Neural crest cell (in vitro differentiated cells): ENCODE results near the gene DDX51. TPM values are rescaled to one million over a fixed set of nuclear protein-coding genes. Genes with fewer than 3 reads are reported as not detected.

ENCODE experiments used
- DNase-seq: peaks from one replicate; pipeline ENCODE4 v3.0.0; 2021; ENCODE audit warnings: low read depth, mixed read lengths, low spot score
- H3K27ac Mint-ChIP-seq: one replicate; pipeline ENCODE4 v1.8.0; 2021; ENCODE audit warnings: mild to moderate bottlenecking, mixed read lengths; ENCODE audit not compliant: unreplicated experiment
- H3K27me3 Mint-ChIP-seq: 2 replicates; pipeline ENCODE4 v1.8.0; 2021; ENCODE audit warnings: low read depth, mild to moderate bottlenecking, mixed read lengths
- H3K36me3 Mint-ChIP-seq: 2 replicates; pipeline ENCODE4 v1.8.0; 2021; ENCODE audit warnings: low read depth, mild to moderate bottlenecking, mixed read lengths
- H3K4me1 Mint-ChIP-seq: 2 replicates; pipeline ENCODE4 v1.8.0; 2021; ENCODE audit warnings: mixed read lengths
- H3K4me3 Mint-ChIP-seq: one replicate; pipeline ENCODE4 v1.8.0; 2021; ENCODE audit warnings: mild to moderate bottlenecking, mixed read lengths
- H3K9me3 Mint-ChIP-seq: 2 replicates; pipeline ENCODE4 v1.8.0; 2021; ENCODE audit warnings: mixed read lengths
- CTCF ChIP-seq: fragments of 200-600 bp; sonication (generic); conservative IDR thresholded peaks from 2 replicates; pipeline ENCODE4 v1.5.0; 2021; ENCODE audit warnings: antibody characterized with exemption, mild to moderate bottlenecking
- total RNA-seq: library from RNA; stranded (reverse); gene quantifications from 2 replicates; pipeline ENCODE4 v1.2.1, GENCODE V29; 2021

DDX51 gene
- total RNA-seq, 1 donor from 2014 or later, result 33.3 TPM

DNA sequence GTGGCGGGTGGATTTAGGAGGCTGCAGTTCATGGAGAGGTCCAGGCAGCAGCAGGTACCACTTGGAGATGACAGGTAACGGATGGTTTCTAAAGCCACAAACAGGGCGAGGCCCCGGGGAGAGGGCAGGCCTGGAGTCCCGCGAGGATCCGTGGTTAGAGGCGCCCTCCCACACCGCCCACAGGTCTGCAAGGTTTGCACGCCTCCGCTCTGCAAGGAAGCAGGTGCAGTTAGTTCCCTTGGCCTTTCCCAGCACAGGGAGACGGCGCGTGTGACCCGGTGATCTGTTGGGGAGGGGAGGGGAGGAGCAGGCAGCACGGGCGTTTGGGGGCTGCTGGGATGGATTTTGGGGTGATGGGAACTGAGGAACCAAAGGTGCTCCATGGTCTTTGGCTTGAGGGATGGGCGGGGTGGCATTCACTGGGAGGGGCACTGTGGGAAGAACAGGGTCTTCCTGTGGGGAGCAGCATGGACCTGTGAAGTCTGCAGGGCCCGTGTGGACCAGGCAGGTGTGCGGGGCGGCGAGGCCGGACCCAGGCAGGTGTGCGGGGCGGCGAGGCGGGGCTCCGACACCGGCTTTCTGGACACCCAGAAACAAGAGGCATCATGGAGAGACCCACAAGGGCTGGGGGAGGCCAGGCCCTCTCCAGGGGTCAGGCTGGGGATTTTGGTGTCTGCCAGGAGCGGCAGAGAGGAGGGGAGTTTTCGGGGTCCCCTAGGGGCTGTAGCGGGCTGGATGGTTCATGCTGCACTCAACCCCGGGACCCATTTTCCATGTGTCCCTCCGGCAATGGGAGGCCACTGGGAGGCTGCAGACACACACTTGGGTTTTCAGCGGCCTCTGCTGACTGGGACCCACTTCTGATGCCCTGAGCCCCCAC, 29.3 kb upstream of the DDX51 start:
- Mint-ChIP-seq H3K27ac (no peak overlapping the region), H3K36me3 (no peaks in the 10 kb centered on the region), H3K27me3 (peaks cover 22% of the 10 kb centered on the region), H3K4me3 (no peak overlapping the region), H3K9me3 (no peaks in the 10 kb centered on the region), H3K4me1 (peaks cover 2% of the 10 kb centered on the region)
- no peak for TF ChIP-seq CTCF
- no peak for DNase-seq

- no peak for TF ChIP-seq CTCF
- no peak overlapping the region for H3K27ac Mint-ChIP-seq
- H3K27me3 Mint-ChIP-seq, result peaks cover 21% of the 10 kb centered on the region
Measured at GRCh38 chr12:132172619-132173018, 28.5 kb upstream of the DDX51 start.

GRCh38 chr12:132171968-132172521, 27.9 kb upstream of the DDX51 start:
- no peak for DNase-seq
- no peaks in the 10 kb centered on the region for H3K4me1 Mint-ChIP-seq
- no peaks in the 10 kb centered on the region for H3K36me3 Mint-ChIP-seq
- H3K9me3 Mint-ChIP-seq, result peaks cover 2% of the 10 kb centered on the region
- peaks cover 20% of the 10 kb centered on the region for H3K27me3 Mint-ChIP-seq
- no peak overlapping the region for H3K27ac Mint-ChIP-seq
- TF ChIP-seq CTCF, result no peak
- H3K4me3 Mint-ChIP-seq, result no peak overlapping the region

More at GRCh38 chr12:132172619-132173018, 28.5 kb upstream of the DDX51 start:
- Mint-ChIP-seq H3K4me1 (no peaks in the 10 kb centered on the region), H3K9me3 (no peaks in the 10 kb centered on the region), H3K4me3 (no peak overlapping the region), H3K36me3 (no peaks in the 10 kb centered on the region)
- DNase-seq, result no peak

DNA sequence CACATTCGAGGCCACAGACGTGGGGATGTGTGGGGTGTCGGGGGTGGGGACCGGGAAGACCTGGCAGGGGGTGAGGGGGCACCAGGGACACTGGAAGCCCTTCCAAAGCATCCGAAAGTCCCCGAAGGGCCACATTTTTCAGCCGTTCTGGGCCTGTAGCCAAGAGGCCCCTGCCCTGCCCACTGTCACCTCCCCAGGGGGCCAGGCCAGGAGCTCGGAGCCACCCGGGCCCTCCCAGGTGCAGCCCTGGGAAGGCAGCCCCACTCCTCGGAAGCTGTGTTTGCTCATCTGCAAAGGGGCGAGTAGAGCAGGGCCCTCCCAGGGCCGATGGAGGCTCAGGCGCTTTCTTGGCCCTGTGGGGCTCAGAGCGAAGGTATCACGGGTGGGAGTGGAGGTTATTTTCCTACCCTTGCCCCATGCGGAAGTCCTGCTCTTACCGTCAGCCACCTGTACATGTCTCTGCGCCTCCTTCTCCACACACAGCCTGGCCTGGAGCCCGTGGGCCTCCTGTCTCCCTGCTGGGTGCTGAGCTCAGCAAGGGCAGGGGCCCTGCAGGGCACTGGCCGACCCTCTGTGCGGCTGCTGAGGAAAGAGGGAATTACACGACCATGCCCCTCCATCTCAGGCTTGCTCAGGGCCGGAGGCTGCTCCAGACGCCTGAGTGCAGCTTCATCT, 27.3 kb upstream of the DDX51 start:
- Mint-ChIP-seq H3K27ac (no peak overlapping the region), H3K4me1 (no peaks in the 10 kb centered on the region), H3K36me3 (no peaks in the 10 kb centered on the region), H3K9me3 (peaks cover 3% of the 10 kb centered on the region), H3K27me3 (peaks cover 17% of the 10 kb centered on the region), H3K4me3 (no peak overlapping the region)
- DNase-seq, result no peak
- TF ChIP-seq CTCF, result no peak

- H3K9me3 Mint-ChIP-seq, result peaks cover 7% of the 10 kb centered on the region
- no peaks in the 10 kb centered on the region for H3K36me3 Mint-ChIP-seq
- H3K27ac Mint-ChIP-seq, result no peak overlapping the region
- TF ChIP-seq CTCF, result no peak
- no peak for DNase-seq
- H3K4me3 Mint-ChIP-seq, result no peak overlapping the region
- H3K4me1 Mint-ChIP-seq, result no peaks in the 10 kb centered on the region
- H3K27me3 Mint-ChIP-seq, result peaks cover 17% of the 10 kb centered on the region
Measured at GRCh38 chr12:132170637-132171292, 26.6 kb upstream of the DDX51 start.
